ENCODE measurements around the gene PHLDA2.

DNA sequence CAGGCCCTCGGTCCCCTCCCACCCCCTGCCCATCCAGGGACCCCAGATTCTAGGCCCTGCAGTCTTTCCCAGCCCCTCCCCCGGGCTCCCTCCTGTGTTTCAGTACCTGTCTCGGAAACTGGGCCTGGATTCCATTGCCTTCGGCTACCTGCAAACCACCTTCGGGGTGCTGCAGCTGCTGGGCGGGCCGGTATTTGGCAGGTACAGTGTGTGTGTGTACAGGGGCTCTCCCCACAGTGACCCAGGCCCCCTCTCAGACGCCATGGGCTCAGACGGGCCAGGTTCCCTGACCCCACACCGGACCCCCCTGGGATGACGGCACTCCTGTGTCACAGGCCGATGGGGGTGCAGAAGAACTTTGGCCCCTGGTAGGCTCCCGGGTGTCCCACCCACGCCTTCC, 21.1 kb downstream of the PHLDA2 start:
- TF ChIP-seq CTCF (IDR thresholded peaks at IDR 0.05) (no peak), YY1 (IDR thresholded peaks at IDR 0.05; ENCODE audit: low read depth) (no peak), SMC3 (IDR thresholded peaks at IDR 0.05; ENCODE audit: low read depth, low read length) (no peak), SIN3A (IDR thresholded peaks at IDR 0.05; ENCODE audit: borderline replicate concordance, low read depth, low read length) (no peak), RAD21 (IDR thresholded peaks at IDR 0.05; ENCODE audit: low read length) (no peak), EP300 (IDR thresholded peaks at IDR 0.05; ENCODE audit: borderline replicate concordance in 1 of 2, low read depth in 1 of 2, low read length in 1 of 2) (no peak), RFX5 (IDR thresholded peaks at IDR 0.05; ENCODE audit: low read length) (no peak)
- TF ChIP-seq, protein P1, sequence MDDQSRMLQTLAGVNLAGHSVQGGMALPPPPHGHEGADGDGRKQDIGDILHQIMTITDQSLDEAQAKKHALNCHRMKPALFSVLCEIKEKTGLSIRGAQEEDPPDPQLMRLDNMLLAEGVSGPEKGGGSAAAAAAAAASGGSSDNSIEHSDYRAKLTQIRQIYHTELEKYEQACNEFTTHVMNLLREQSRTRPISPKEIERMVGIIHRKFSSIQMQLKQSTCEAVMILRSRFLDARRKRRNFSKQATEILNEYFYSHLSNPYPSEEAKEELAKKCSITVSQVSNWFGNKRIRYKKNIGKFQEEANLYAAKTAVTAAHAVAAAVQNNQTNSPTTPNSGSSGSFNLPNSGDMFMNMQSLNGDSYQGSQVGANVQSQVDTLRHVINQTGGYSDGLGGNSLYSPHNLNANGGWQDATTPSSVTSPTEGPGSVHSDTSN (IDR thresholded peaks at IDR 0.05), result no peak
- TF ChIP-seq, protein P2, sequence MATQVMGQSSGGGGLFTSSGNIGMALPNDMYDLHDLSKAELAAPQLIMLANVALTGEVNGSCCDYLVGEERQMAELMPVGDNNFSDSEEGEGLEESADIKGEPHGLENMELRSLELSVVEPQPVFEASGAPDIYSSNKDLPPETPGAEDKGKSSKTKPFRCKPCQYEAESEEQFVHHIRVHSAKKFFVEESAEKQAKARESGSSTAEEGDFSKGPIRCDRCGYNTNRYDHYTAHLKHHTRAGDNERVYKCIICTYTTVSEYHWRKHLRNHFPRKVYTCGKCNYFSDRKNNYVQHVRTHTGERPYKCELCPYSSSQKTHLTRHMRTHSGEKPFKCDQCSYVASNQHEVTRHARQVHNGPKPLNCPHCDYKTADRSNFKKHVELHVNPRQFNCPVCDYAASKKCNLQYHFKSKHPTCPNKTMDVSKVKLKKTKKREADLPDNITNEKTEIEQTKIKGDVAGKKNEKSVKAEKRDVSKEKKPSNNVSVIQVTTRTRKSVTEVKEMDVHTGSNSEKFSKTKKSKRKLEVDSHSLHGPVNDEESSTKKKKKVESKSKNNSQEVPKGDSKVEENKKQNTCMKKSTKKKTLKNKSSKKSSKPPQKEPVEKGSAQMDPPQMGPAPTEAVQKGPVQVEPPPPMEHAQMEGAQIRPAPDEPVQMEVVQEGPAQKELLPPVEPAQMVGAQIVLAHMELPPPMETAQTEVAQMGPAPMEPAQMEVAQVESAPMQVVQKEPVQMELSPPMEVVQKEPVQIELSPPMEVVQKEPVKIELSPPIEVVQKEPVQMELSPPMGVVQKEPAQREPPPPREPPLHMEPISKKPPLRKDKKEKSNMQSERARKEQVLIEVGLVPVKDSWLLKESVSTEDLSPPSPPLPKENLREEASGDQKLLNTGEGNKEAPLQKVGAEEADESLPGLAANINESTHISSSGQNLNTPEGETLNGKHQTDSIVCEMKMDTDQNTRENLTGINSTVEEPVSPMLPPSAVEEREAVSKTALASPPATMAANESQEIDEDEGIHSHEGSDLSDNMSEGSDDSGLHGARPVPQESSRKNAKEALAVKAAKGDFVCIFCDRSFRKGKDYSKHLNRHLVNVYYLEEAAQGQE (IDR thresholded peaks at IDR 0.05; ENCODE audit: low read depth, low read length), result no peak
- TF ChIP-seq, protein P3, sequence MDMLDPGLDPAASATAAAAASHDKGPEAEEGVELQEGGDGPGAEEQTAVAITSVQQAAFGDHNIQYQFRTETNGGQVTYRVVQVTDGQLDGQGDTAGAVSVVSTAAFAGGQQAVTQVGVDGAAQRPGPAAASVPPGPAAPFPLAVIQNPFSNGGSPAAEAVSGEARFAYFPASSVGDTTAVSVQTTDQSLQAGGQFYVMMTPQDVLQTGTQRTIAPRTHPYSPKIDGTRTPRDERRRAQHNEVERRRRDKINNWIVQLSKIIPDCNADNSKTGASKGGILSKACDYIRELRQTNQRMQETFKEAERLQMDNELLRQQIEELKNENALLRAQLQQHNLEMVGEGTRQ (IDR thresholded peaks at IDR 0.05; ENCODE audit: borderline replicate concordance, low read depth, low read length), result no peak
